ENCODE data around the gene STK11IP. TPM values are rescaled to one million over a fixed set of nuclear protein-coding genes. Genes with fewer than 3 reads are reported as not detected.

STK11IP gene, protein sequence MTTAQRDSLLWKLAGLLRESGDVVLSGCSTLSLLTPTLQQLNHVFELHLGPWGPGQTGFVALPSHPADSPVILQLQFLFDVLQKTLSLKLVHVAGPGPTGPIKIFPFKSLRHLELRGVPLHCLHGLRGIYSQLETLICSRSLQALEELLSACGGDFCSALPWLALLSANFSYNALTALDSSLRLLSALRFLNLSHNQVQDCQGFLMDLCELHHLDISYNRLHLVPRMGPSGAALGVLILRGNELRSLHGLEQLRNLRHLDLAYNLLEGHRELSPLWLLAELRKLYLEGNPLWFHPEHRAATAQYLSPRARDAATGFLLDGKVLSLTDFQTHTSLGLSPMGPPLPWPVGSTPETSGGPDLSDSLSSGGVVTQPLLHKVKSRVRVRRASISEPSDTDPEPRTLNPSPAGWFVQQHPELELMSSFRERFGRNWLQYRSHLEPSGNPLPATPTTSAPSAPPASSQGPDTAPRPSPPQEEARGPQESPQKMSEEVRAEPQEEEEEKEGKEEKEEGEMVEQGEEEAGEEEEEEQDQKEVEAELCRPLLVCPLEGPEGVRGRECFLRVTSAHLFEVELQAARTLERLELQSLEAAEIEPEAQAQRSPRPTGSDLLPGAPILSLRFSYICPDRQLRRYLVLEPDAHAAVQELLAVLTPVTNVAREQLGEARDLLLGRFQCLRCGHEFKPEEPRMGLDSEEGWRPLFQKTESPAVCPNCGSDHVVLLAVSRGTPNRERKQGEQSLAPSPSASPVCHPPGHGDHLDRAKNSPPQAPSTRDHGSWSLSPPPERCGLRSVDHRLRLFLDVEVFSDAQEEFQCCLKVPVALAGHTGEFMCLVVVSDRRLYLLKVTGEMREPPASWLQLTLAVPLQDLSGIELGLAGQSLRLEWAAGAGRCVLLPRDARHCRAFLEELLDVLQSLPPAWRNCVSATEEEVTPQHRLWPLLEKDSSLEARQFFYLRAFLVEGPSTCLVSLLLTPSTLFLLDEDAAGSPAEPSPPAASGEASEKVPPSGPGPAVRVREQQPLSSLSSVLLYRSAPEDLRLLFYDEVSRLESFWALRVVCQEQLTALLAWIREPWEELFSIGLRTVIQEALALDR
- 20.0 TPM for polyA plus RNA-seq (2013)

GRCh38 chr2:219597552-219598307 is at the start of gene STK11IP:
TSS of gene STK11IP (plus strand) at chr2:219597857. CDS start at chr2:219598120, 263 bp downstream.
- no peaks in the 10 kb centered on the region for H3K9me3 ChIP-seq (ENCODE audit: control extremely low read depth in 1 of 5, control insufficient read depth in 4 of 5, insufficient read depth in 2 of 5, low read depth in 1 of 5, low read length in 4 of 5)
- WGBS (ENCODE audit: insufficient coverage) = 0% methylated on average over 50 of the region's 57 CpGs
- ChIA-PET POLR2A (interaction anchor here (1.0 kb wide), 1 partner anchor 27 kb away, joined by 6 read pairs; the partner anchor contains the start of gene OBSL1), CTCF (interaction anchor here (0.9 to 4.4 kb wide), 7 partner anchors 22 to 55 kb away, joined by 3 to 24 read pairs (median 6); partner anchors contain the start of genes CHPF, INHA and TMEM198)
- peak; percentile 94 to 95 (median 94) for DNase-seq
- peaks cover 5 to 17% (median 15%) of the 10 kb centered on the region in 4 experiments for H3K36me3 ChIP-seq (ENCODE audit: control insufficient read depth in 4 of 4, insufficient read depth in 4 of 4, low read length in 3 of 4)
- peak within 1 kb of the TSS; percentile 72 to 98 (median 92) for H3K4me3 ChIP-seq (ENCODE audit: control insufficient read depth in 1 of 7, extremely low read depth in 1 of 7, insufficient read depth in 4 of 7, low read depth in 2 of 7, low read length in 6 of 7)
- peaks cover 2 to 34% (median 22%) of the 10 kb centered on the region in 4 experiments for H3K4me1 ChIP-seq (ENCODE audit: control extremely low read depth in 1 of 4, control insufficient read depth in 4 of 4, insufficient read depth in 4 of 4, low read length in 3 of 4)
- peak within 1 kb of the TSS; percentile 25 to 80 for H3K27ac ChIP-seq (ENCODE audit: insufficient read depth in 1 of 2, low read depth in 1 of 2, low read length in 2 of 2, poor library complexity in 1 of 2, severe bottlenecking in 2 of 2)
- no peaks in the 10 kb centered on the region for H3K27me3 ChIP-seq (replicated peaks in 2 of 5; ENCODE audit: control insufficient read depth in 4 of 5, insufficient read depth in 5 of 5, low read length in 4 of 5)

GRCh38 chr2:219548990-219549389 is 48.7 kb upstream of the STK11IP start:
- CTCF ChIA-PET = interaction anchor here (1.0 to 7.1 kb wide), 7 partner anchors 8 to 94 kb away, joined by 3 to 46 read pairs (median 5); partner anchors contain the start of gene STK11IP

GRCh38 chr2:219549619-219550018 is 48.0 kb upstream of the STK11IP start:
- ChIA-PET POLR2A (no interaction called here), CTCF (interaction anchor here (0.6 to 7.1 kb wide), 5 partner anchors 8 to 66 kb away, joined by 3 to 46 read pairs (median 4); partner anchors contain the start of gene STK11IP)
- WGBS (ENCODE audit: insufficient coverage) = 96% methylated on average over 8 of the region's 9 CpGs
- H3K4me3 ChIP-seq (ENCODE audit: control insufficient read depth in 1 of 7, extremely low read depth in 1 of 7, insufficient read depth in 4 of 7, low read depth in 2 of 7, low read length in 6 of 7) = no peak overlapping the region
- peaks cover 3 to 53% (median 25%) of the 10 kb centered on the region in 5 experiments for H3K27me3 ChIP-seq (replicated peaks in 2 of 5; ENCODE audit: control insufficient read depth in 4 of 5, insufficient read depth in 5 of 5, low read length in 4 of 5)
- H3K27ac ChIP-seq (ENCODE audit: insufficient read depth in 1 of 2, low read depth in 1 of 2, low read length in 2 of 2, poor library complexity in 1 of 2, severe bottlenecking in 2 of 2) = no peak overlapping the region
- H3K9me3 ChIP-seq (ENCODE audit: control extremely low read depth in 1 of 5, control insufficient read depth in 4 of 5, insufficient read depth in 2 of 5, low read depth in 1 of 5, low read length in 4 of 5) = no peaks in the 10 kb centered on the region
- peaks cover 0 to 20% (median 17%) of the 10 kb centered on the region in 4 experiments for H3K4me1 ChIP-seq (ENCODE audit: control extremely low read depth in 1 of 4, control insufficient read depth in 4 of 4, insufficient read depth in 4 of 4, low read length in 3 of 4)
- no peaks in the 10 kb centered on the region for H3K36me3 ChIP-seq (ENCODE audit: control insufficient read depth in 4 of 4, insufficient read depth in 4 of 4, low read length in 3 of 4)
- no peak for DNase-seq

More at GRCh38 chr2:219548990-219549389, 48.7 kb upstream of the STK11IP start:
- Histone ChIP-seq H3K4me3 (ENCODE audit: control insufficient read depth in 1 of 7, extremely low read depth in 1 of 7, insufficient read depth in 4 of 7, low read depth in 2 of 7, low read length in 6 of 7) (no peak overlapping the region), H3K27me3 (replicated peaks in 2 of 5; ENCODE audit: control insufficient read depth in 4 of 5, insufficient read depth in 5 of 5, low read length in 4 of 5) (peaks cover 3 to 59% (median 31%) of the 10 kb centered on the region in 5 experiments), H3K4me1 (ENCODE audit: control extremely low read depth in 1 of 4, control insufficient read depth in 4 of 4, insufficient read depth in 4 of 4, low read length in 3 of 4) (peaks cover 0 to 26% (median 21%) of the 10 kb centered on the region in 4 experiments), H3K36me3 (ENCODE audit: control insufficient read depth in 4 of 4, insufficient read depth in 4 of 4, low read length in 3 of 4) (no peaks in the 10 kb centered on the region), H3K27ac (ENCODE audit: insufficient read depth in 1 of 2, low read depth in 1 of 2, low read length in 2 of 2, poor library complexity in 1 of 2, severe bottlenecking in 2 of 2) (no peak overlapping the region), H3K9me3 (ENCODE audit: control extremely low read depth in 1 of 5, control insufficient read depth in 4 of 5, insufficient read depth in 2 of 5, low read depth in 1 of 5, low read length in 4 of 5) (no peaks in the 10 kb centered on the region)
- POLR2A ChIA-PET = no interaction called here
- 99% methylated on average over 14 of the region's 18 CpGs for WGBS (ENCODE audit: insufficient coverage)
- DNase-seq = no peak

DNA sequence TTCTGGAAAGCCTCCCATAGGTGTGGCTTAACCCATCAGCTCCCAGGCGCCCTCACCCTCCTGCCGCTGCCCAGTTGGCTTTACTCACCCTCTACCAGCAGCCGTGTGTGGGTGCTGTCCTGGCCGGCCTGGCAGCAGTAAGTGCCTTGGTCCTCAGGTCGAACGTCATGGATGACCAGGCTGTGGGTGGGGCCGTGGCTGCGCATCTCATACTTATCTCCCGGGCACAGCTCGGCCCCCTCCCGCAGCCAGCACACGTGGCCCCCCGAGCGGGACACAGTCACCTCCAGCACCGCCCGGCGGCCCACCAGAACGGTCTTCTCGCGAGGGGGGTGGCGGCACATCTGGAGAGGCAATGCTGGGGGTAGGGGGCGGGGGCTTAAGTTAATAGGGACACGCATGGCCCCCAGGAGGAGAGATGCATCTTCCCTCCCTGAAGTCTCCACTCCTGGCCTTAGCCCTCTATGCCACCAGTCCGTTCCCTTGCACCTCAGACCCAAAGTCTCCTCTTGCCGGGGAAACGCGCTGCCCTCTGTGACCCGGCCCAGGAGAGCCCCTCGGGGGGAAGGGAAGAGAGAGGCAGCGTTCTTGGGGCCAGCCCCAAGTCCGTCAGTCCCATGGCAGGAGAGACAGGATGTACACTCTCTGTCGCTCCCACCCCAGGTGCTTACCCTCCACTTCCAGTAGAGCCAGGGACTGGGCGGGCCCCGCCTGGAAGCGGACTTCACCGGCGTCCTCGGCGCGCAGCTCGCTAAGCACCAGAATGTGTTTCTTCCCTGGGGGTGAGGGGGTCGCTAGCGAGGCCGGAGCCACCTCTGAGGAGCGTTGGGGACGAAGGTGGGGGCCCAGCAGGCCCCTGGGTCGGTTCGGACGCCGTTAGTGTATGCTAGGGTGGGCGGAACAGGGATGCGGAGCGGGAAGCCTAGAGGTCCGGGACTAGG is 45.9 kb upstream of the STK11IP start:
- CTCF ChIA-PET = interaction anchor here (0.7 to 7.1 kb wide), 7 partner anchors 10 to 91 kb away, joined by 3 to 46 read pairs (median 6); partner anchors contain the start of genes CHPF, STK11IP and TMEM198
- POLR2A ChIA-PET = interaction anchor here (1.2 kb wide), 1 partner anchor 8 kb away, joined by 4 read pairs; the partner anchor contains the start of genes CHPF and TMEM198
- Histone ChIP-seq H3K27me3 (replicated peaks in 2 of 5; ENCODE audit: control insufficient read depth in 4 of 5, insufficient read depth in 5 of 5, low read length in 4 of 5) (peaks cover 3 to 36% (median 16%) of the 10 kb centered on the region in 5 experiments), H3K36me3 (ENCODE audit: control insufficient read depth in 4 of 4, insufficient read depth in 4 of 4, low read length in 3 of 4) (peaks cover 0 to 4% (median under 1%) of the 10 kb centered on the region in 4 experiments), H3K4me1 (ENCODE audit: control extremely low read depth in 1 of 4, control insufficient read depth in 4 of 4, insufficient read depth in 4 of 4, low read length in 3 of 4) (peaks cover 0 to 20% (median 16%) of the 10 kb centered on the region in 4 experiments), H3K27ac (ENCODE audit: insufficient read depth in 1 of 2, low read depth in 1 of 2, low read length in 2 of 2, poor library complexity in 1 of 2, severe bottlenecking in 2 of 2) (no peak overlapping the region), H3K4me3 (ENCODE audit: control insufficient read depth in 1 of 7, extremely low read depth in 1 of 7, insufficient read depth in 4 of 7, low read depth in 2 of 7, low read length in 6 of 7) (peak overlapping the region; percentile 0 to 77 (median 63)), H3K9me3 (ENCODE audit: control extremely low read depth in 1 of 5, control insufficient read depth in 4 of 5, insufficient read depth in 2 of 5, low read depth in 1 of 5, low read length in 4 of 5) (no peaks in the 10 kb centered on the region)
- WGBS (ENCODE audit: insufficient coverage) = 8% methylated on average over 37 of the region's 54 CpGs
- DNase-seq = peak in 1 of 3 donors; percentile 22

- H3K4me3 ChIP-seq (ENCODE audit: control insufficient read depth in 1 of 7, extremely low read depth in 1 of 7, insufficient read depth in 4 of 7, low read depth in 2 of 7, low read length in 6 of 7) = peak overlapping the region; percentile 43 to 77 (median 63)
- ChIA-PET POLR2A (interaction anchor here (0.7 to 1.2 kb wide), 2 partner anchors 9 to 18 kb away, joined by 3 to 4 read pairs; partner anchors contain the start of genes CHPF, OBSL1 and TMEM198), CTCF (interaction anchor here (0.5 to 7.1 kb wide), 9 partner anchors 9 to 90 kb away, joined by 3 to 46 read pairs (median 3); partner anchors contain the start of genes CHPF, OBSL1, STK11IP and TMEM198)
- H3K9me3 ChIP-seq (ENCODE audit: control extremely low read depth in 1 of 5, control insufficient read depth in 4 of 5, insufficient read depth in 2 of 5, low read depth in 1 of 5, low read length in 4 of 5) = no peaks in the 10 kb centered on the region
- peaks cover 3 to 34% (median 16%) of the 10 kb centered on the region in 5 experiments for H3K27me3 ChIP-seq (replicated peaks in 2 of 5; ENCODE audit: control insufficient read depth in 4 of 5, insufficient read depth in 5 of 5, low read length in 4 of 5)
- 1% methylated on average over 64 of the region's 99 CpGs for WGBS (ENCODE audit: insufficient coverage)
- H3K36me3 ChIP-seq (ENCODE audit: control insufficient read depth in 4 of 4, insufficient read depth in 4 of 4, low read length in 3 of 4) = peaks cover 0 to 4% (median 2%) of the 10 kb centered on the region in 4 experiments
- peak; percentile 73 to 91 (median 85) for DNase-seq
- no peak overlapping the region for H3K27ac ChIP-seq (ENCODE audit: insufficient read depth in 1 of 2, low read depth in 1 of 2, low read length in 2 of 2, poor library complexity in 1 of 2, severe bottlenecking in 2 of 2)
- H3K4me1 ChIP-seq (ENCODE audit: control extremely low read depth in 1 of 4, control insufficient read depth in 4 of 4, insufficient read depth in 4 of 4, low read length in 3 of 4) = peaks cover 0 to 20% (median 16%) of the 10 kb centered on the region in 4 experiments
Measured at GRCh38 chr2:219552382-219553167, 45.1 kb upstream of the STK11IP start.

All from common myeloid progenitor, CD34-positive (primary cell).